Measurements from ENCODE around the gene NEK7.

NEK7 gene

DNA sequence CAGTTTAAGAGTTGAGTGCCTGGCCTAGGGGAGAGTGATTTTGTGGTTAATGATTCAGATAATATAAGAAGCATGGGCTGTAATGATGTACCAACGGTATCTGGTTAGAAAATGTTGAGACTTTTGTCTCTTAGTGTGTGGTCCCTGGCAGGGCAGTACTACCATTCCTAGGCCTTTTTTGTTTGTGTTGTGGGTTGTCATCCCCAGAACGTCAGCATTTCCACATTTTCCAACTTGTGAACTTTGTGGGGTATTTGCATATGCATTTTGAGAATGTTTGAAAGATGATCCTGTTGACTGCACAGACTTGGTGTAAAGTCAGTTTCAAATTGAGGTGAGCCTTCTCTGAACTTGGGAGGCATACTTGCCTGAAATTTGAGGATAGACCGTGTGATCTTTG lies 11.4 kb downstream of the NEK7 start:
- H3K4me1 ChIP-seq (ENCODE audit: control insufficient read depth in 1 of 2, insufficient read depth in 2 of 2, low read length in 2 of 2) = peaks cover 46 to 49% of the 10 kb centered on the region in 2 donors
- no peak overlapping the region for H3K9ac ChIP-seq (ENCODE audit: low read depth in 1 of 2, low read length in 2 of 2)
- no peaks in the 10 kb centered on the region for H3K27me3 ChIP-seq (ENCODE audit: control insufficient read depth in 1 of 2, insufficient read depth in 2 of 2, low read length in 2 of 2)
- H3K9me3 ChIP-seq (ENCODE audit: control insufficient read depth in 1 of 2, low read length in 2 of 2) = no peaks in the 10 kb centered on the region
- no peaks in the 10 kb centered on the region for H3K36me3 ChIP-seq (ENCODE audit: control insufficient read depth in 1 of 2, insufficient read depth in 2 of 2, low read length in 2 of 2)
- no peak overlapping the region for H3K4me3 ChIP-seq (ENCODE audit: low read depth in 1 of 2, low read length in 2 of 2)
- no peak overlapping the region for H3K27ac ChIP-seq (ENCODE audit: low read depth, low read length)

- Histone ChIP-seq H3K9me3 (ENCODE audit: control insufficient read depth in 1 of 2, low read length in 2 of 2) (no peaks in the 10 kb centered on the region), H3K4me3 (ENCODE audit: low read depth in 1 of 2, low read length in 2 of 2) (no peak overlapping the region), H3K27ac (ENCODE audit: low read depth, low read length) (no peak overlapping the region), H3K27me3 (ENCODE audit: control insufficient read depth in 1 of 2, insufficient read depth in 2 of 2, low read length in 2 of 2) (no peaks in the 10 kb centered on the region), H3K36me3 (ENCODE audit: control insufficient read depth in 1 of 2, insufficient read depth in 2 of 2, low read length in 2 of 2) (no peaks in the 10 kb centered on the region), H3K9ac (ENCODE audit: low read depth in 1 of 2, low read length in 2 of 2) (no peak overlapping the region), H3K4me1 (ENCODE audit: control insufficient read depth in 1 of 2, insufficient read depth in 2 of 2, low read length in 2 of 2) (peaks cover 45 to 50% of the 10 kb centered on the region in 2 donors)
These were observed 12.9 kb downstream of the NEK7 start for GRCh38 chr1:198169672-198170071.

DNA sequence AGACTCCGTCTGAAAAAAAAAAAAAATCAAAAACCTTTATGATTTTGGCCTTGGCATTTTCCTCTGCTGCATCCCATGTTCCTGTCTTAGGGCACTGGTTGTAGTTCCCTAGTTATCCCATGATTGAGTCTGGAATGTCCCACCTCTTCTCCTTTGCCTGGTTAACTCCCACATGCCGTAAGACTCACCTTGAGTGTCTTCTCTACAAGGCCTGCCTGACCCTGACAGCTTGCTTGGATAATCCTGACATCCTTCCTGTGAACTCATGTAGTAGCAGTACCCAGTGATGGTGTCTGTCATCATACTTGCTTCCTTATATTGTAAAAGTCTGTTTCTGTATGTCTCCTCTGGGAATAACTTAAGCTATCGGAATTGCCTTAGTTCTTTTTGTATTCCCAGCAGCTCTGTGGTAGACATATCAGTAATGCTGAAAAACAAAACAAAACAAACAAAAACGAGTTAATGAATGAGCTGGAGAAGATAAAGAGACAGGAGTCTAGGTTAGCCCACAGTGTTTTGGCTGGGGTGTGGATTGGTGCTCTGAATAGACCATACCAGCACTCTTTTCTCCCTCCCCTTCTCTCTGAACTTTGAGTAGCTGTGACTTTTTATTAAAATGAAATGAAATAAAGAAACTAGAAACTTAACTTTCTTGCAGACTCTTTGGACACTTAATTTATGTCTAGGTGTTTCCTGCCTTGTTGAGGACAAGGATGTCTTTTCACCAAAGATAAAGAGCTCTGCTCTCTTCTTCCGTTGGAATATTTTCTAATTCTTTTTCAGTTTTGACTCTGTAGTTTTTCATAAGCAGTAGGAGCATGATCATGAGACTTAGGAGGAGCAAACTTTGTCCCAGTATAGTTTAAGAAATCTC lies 15.1 kb downstream of the NEK7 start:
- no peak overlapping the region for H3K27ac ChIP-seq (ENCODE audit: low read depth, low read length)
- H3K27me3 ChIP-seq (ENCODE audit: control insufficient read depth in 1 of 2, insufficient read depth in 2 of 2, low read length in 2 of 2) = no peaks in the 10 kb centered on the region
- no peak overlapping the region for H3K4me3 ChIP-seq (ENCODE audit: low read depth in 1 of 2, low read length in 2 of 2)
- H3K9me3 ChIP-seq (ENCODE audit: control insufficient read depth in 1 of 2, low read length in 2 of 2) = no peaks in the 10 kb centered on the region
- no peak overlapping the region for H3K9ac ChIP-seq (ENCODE audit: low read depth in 1 of 2, low read length in 2 of 2)
- H3K36me3 ChIP-seq (ENCODE audit: control insufficient read depth in 1 of 2, insufficient read depth in 2 of 2, low read length in 2 of 2) = no peaks in the 10 kb centered on the region
- H3K4me1 ChIP-seq (ENCODE audit: control insufficient read depth in 1 of 2, insufficient read depth in 2 of 2, low read length in 2 of 2) = peaks cover 33 to 47% of the 10 kb centered on the region in 2 donors

- Histone ChIP-seq H3K4me1 (ENCODE audit: control insufficient read depth in 1 of 2, insufficient read depth in 2 of 2, low read length in 2 of 2) (peaks cover 16 to 35% of the 10 kb centered on the region in 2 donors), H3K36me3 (ENCODE audit: control insufficient read depth in 1 of 2, insufficient read depth in 2 of 2, low read length in 2 of 2) (no peaks in the 10 kb centered on the region), H3K27ac (ENCODE audit: low read depth, low read length) (no peak overlapping the region), H3K9ac (ENCODE audit: low read depth in 1 of 2, low read length in 2 of 2) (no peak overlapping the region), H3K9me3 (ENCODE audit: control insufficient read depth in 1 of 2, low read length in 2 of 2) (no peaks in the 10 kb centered on the region), H3K4me3 (ENCODE audit: low read depth in 1 of 2, low read length in 2 of 2) (no peak overlapping the region), H3K27me3 (ENCODE audit: control insufficient read depth in 1 of 2, insufficient read depth in 2 of 2, low read length in 2 of 2) (no peaks in the 10 kb centered on the region)
These were observed 17.0 kb downstream of the NEK7 start for GRCh38 chr1:198173832-198174231.

GRCh38 chr1:198174297-198174696 lies 17.5 kb downstream of the NEK7 start:
- no peaks in the 10 kb centered on the region for H3K27me3 ChIP-seq (ENCODE audit: control insufficient read depth in 1 of 2, insufficient read depth in 2 of 2, low read length in 2 of 2)
- no peak overlapping the region for H3K9ac ChIP-seq (ENCODE audit: low read depth in 1 of 2, low read length in 2 of 2)
- no peak overlapping the region for H3K4me3 ChIP-seq (ENCODE audit: low read depth in 1 of 2, low read length in 2 of 2)
- peaks cover 14 to 34% of the 10 kb centered on the region in 2 donors for H3K4me1 ChIP-seq (ENCODE audit: control insufficient read depth in 1 of 2, insufficient read depth in 2 of 2, low read length in 2 of 2)
- no peaks in the 10 kb centered on the region for H3K36me3 ChIP-seq (ENCODE audit: control insufficient read depth in 1 of 2, insufficient read depth in 2 of 2, low read length in 2 of 2)
- H3K9me3 ChIP-seq (ENCODE audit: control insufficient read depth in 1 of 2, low read length in 2 of 2) = no peaks in the 10 kb centered on the region
- no peak overlapping the region for H3K27ac ChIP-seq (ENCODE audit: low read depth, low read length)

- peaks cover 10 to 31% of the 10 kb centered on the region in 2 donors for H3K4me1 ChIP-seq (ENCODE audit: control insufficient read depth in 1 of 2, insufficient read depth in 2 of 2, low read length in 2 of 2)
- H3K27me3 ChIP-seq (ENCODE audit: control insufficient read depth in 1 of 2, insufficient read depth in 2 of 2, low read length in 2 of 2) = no peaks in the 10 kb centered on the region
- H3K4me3 ChIP-seq (ENCODE audit: low read depth in 1 of 2, low read length in 2 of 2) = no peak overlapping the region
- no peak overlapping the region for H3K27ac ChIP-seq (ENCODE audit: low read depth, low read length)
- H3K9ac ChIP-seq (ENCODE audit: low read depth in 1 of 2, low read length in 2 of 2) = no peak overlapping the region
- H3K36me3 ChIP-seq (ENCODE audit: control insufficient read depth in 1 of 2, insufficient read depth in 2 of 2, low read length in 2 of 2) = no peaks in the 10 kb centered on the region
- H3K9me3 ChIP-seq (ENCODE audit: control insufficient read depth in 1 of 2, low read length in 2 of 2) = no peaks in the 10 kb centered on the region
These were observed 18.8 kb downstream of the NEK7 start for GRCh38 chr1:198175423-198176170.

- Histone ChIP-seq H3K9ac (ENCODE audit: low read depth in 1 of 2, low read length in 2 of 2) (no peak overlapping the region), H3K4me1 (ENCODE audit: control insufficient read depth in 1 of 2, insufficient read depth in 2 of 2, low read length in 2 of 2) (peaks cover 10 to 30% of the 10 kb centered on the region in 2 donors), H3K36me3 (ENCODE audit: control insufficient read depth in 1 of 2, insufficient read depth in 2 of 2, low read length in 2 of 2) (no peaks in the 10 kb centered on the region), H3K9me3 (ENCODE audit: control insufficient read depth in 1 of 2, low read length in 2 of 2) (no peaks in the 10 kb centered on the region), H3K27ac (ENCODE audit: low read depth, low read length) (no peak overlapping the region), H3K4me3 (ENCODE audit: low read depth in 1 of 2, low read length in 2 of 2) (no peak overlapping the region), H3K27me3 (ENCODE audit: control insufficient read depth in 1 of 2, insufficient read depth in 2 of 2, low read length in 2 of 2) (no peaks in the 10 kb centered on the region)
These were observed 19.4 kb downstream of the NEK7 start for GRCh38 chr1:198176179-198176578.

DNA sequence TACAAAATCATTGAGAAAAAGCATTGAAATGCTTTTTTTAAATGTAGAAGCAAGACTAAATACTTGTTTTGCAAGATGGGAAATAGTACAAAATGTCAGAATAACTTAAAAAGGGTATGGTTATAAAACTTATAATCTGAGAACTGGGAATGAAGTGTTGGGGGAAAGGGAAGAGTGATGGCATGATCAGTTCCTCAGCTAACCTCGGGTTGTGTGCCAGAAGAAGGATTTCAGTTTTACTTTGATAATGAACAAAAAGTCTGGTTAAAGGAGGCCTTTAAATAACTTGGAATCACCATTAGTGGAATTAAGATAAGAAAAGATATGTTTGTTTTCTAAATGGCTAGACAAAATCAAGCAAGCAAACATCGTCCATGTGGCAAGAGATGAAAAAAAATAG lies 20.7 kb downstream of the NEK7 start:
- Histone ChIP-seq H3K9ac (ENCODE audit: low read depth in 1 of 2, low read length in 2 of 2) (no peak overlapping the region), H3K4me1 (ENCODE audit: control insufficient read depth in 1 of 2, insufficient read depth in 2 of 2, low read length in 2 of 2) (peaks cover 10 to 30% of the 10 kb centered on the region in 2 donors), H3K27ac (ENCODE audit: low read depth, low read length) (no peak overlapping the region), H3K27me3 (ENCODE audit: control insufficient read depth in 1 of 2, insufficient read depth in 2 of 2, low read length in 2 of 2) (no peaks in the 10 kb centered on the region), H3K4me3 (ENCODE audit: low read depth in 1 of 2, low read length in 2 of 2) (no peak overlapping the region), H3K36me3 (ENCODE audit: control insufficient read depth in 1 of 2, insufficient read depth in 2 of 2, low read length in 2 of 2) (no peaks in the 10 kb centered on the region), H3K9me3 (ENCODE audit: control insufficient read depth in 1 of 2, low read length in 2 of 2) (no peaks in the 10 kb centered on the region)

DNA sequence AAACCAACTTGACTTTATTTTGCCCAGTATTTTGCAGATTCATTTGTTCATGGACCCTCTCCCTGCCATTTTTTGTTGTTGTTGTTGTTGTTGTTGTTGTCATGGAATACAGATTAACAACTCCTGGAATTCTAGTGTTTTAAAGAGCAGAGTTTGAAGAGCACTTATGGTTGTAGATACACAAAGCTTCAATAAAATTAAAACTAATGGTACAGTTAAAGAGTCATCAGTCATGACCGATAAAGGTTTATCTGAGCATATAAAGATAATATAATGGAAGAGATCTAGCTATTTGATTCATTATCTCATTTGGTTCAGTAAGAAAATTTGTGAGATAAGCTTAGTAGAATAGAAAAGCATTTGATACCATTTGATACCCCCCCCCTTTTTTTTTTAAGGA lies 21.8 kb downstream of the NEK7 start:
- H3K27ac ChIP-seq (ENCODE audit: low read depth, low read length) = no peak overlapping the region
- no peaks in the 10 kb centered on the region for H3K27me3 ChIP-seq (ENCODE audit: control insufficient read depth in 1 of 2, insufficient read depth in 2 of 2, low read length in 2 of 2)
- H3K4me1 ChIP-seq (ENCODE audit: control insufficient read depth in 1 of 2, insufficient read depth in 2 of 2, low read length in 2 of 2) = peaks cover 10 to 30% of the 10 kb centered on the region in 2 donors
- no peak overlapping the region for H3K9ac ChIP-seq (ENCODE audit: low read depth in 1 of 2, low read length in 2 of 2)
- H3K9me3 ChIP-seq (ENCODE audit: control insufficient read depth in 1 of 2, low read length in 2 of 2) = no peaks in the 10 kb centered on the region
- no peak overlapping the region for H3K4me3 ChIP-seq (ENCODE audit: low read depth in 1 of 2, low read length in 2 of 2)
- no peaks in the 10 kb centered on the region for H3K36me3 ChIP-seq (ENCODE audit: control insufficient read depth in 1 of 2, insufficient read depth in 2 of 2, low read length in 2 of 2)

DNA sequence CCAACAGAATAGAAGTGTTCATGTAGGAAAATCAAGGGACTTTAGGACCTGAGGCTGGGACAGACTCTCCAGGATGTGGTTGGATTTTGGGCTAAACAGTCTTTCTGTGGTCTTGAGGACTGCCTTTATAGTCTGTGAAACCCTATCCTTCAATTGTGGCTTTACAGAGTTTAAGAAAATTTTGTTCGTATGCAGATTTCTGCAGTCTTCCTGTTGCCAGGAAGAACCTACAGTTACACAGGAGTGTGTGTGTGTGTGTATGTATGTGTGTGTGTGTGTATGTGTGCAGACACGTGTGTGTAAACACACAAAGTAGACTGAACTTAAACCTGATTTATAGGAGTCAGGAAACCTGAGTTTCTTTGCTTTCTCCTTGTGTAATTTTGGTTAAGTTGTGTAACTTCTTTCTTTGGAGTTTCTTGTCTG lies 22.8 kb downstream of the NEK7 start:
- no peaks in the 10 kb centered on the region for H3K9me3 ChIP-seq (ENCODE audit: control insufficient read depth in 1 of 2, low read length in 2 of 2)
- no peak overlapping the region for H3K4me3 ChIP-seq (ENCODE audit: low read depth in 1 of 2, low read length in 2 of 2)
- no peak overlapping the region for H3K27ac ChIP-seq (ENCODE audit: low read depth, low read length)
- H3K36me3 ChIP-seq (ENCODE audit: control insufficient read depth in 1 of 2, insufficient read depth in 2 of 2, low read length in 2 of 2) = no peaks in the 10 kb centered on the region
- no peak overlapping the region for H3K9ac ChIP-seq (ENCODE audit: low read depth in 1 of 2, low read length in 2 of 2)
- H3K27me3 ChIP-seq (ENCODE audit: control insufficient read depth in 1 of 2, insufficient read depth in 2 of 2, low read length in 2 of 2) = no peaks in the 10 kb centered on the region
- peaks cover 7 to 27% of the 10 kb centered on the region in 2 donors for H3K4me1 ChIP-seq (ENCODE audit: control insufficient read depth in 1 of 2, insufficient read depth in 2 of 2, low read length in 2 of 2)

Data from duodenal mucosa (tissue), 2 donors.